Ovary (tissue), 3 donors: ENCODE measurements around the gene GATD1.

Experiments
- CTCF ChIP-seq, 3 donors: fragments of 450-650 bp in 2 of 3; fragments of 200-600 bp in 1 of 3; IDR thresholded peaks; one replicate each; pipeline versions ENCODE4 v1.5.1 to v1.8.0; 2016 to 2022; ENCODE audit warnings: antibody characterized with exemption in 3 of 3, mild to moderate bottlenecking in 1 of 3
- EP300 ChIP-seq: sonication (generic); formaldehyde crosslinking; IDR thresholded peaks from one replicate; pipeline ENCODE4 v1.6.1; 2017; ENCODE audit warnings: antibody characterized with exemption
- POLR2A ChIP-seq: fragments of 450-650 bp; IDR thresholded peaks from one replicate; pipeline ENCODE4 v1.6.1; 2017; ENCODE audit warnings: antibody characterized with exemption, mild to moderate bottlenecking, moderate library complexity
- donor health status: DM: no; HTN: no; CAD: no.

GRCh38 chr11:737366-737765 is 39.9 kb downstream of the GATD1 start:
- no peak for TF ChIP-seq CTCF (IDR thresholded peaks at IDR 0.05)
- TF ChIP-seq EP300: no peak
- no peak for TF ChIP-seq POLR2A
